Fibroblast of gingiva (primary cell): Measurements from ENCODE around the gene TMEM139.

Source experiments
- DNase-seq: peaks from one replicate; pipeline ENCODE4 v3.0.0-alpha.2; 2011; ENCODE audit warnings: low read depth

Gene TMEM139

GRCh38 chr7:143284591-143285469 is at the start of gene TMEM139:
TSS of gene TMEM139 (plus strand) at chr7:143284958. CDS start at chr7:143285958, 1,000 bp downstream.
- DNase-seq = no peak

DNA sequence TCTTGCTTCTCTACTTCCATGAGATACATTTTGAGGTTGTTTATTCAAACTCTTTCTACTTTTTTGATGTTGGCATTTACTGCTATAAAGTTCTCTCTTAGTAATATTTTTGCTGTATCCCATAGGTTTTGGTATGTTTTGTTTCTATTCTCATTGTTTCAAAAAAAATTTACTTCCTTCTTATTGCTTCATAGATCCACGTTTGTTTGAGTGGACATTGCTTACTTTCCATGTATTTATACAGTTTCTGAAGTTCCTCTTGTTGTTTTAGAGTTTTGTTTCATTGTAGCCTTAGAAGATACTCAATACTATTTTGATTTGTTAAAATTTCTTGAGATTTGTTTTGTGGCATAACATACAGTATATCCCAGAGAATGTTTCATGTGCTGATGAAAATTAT is 49.2 kb upstream of the TMEM139 start:
- no peak for DNase-seq

- DNase-seq = no peak
Observed at GRCh38 chr7:143236408-143236990, 48.3 kb upstream of the TMEM139 start.

DNA sequence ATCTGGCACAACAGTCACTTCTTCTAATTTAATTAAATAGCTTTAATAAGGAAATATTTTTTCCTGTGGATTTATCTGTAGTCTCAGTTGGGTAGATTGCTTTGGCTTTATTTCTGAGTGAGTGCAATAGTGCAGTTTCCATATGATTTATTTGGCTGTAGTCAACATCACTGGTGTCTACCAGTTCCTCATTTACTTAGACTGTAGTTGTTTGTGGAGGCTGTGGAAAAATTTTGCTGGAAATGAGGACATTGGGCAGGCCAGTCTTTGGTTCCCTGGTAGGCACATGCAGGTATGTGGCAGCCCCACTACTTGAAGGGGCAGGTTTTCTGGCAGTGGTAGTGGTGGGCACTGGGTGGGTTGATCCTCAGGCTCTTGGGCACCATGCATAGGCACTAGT is 47.4 kb upstream of the TMEM139 start:
- no peak for DNase-seq

DNA sequence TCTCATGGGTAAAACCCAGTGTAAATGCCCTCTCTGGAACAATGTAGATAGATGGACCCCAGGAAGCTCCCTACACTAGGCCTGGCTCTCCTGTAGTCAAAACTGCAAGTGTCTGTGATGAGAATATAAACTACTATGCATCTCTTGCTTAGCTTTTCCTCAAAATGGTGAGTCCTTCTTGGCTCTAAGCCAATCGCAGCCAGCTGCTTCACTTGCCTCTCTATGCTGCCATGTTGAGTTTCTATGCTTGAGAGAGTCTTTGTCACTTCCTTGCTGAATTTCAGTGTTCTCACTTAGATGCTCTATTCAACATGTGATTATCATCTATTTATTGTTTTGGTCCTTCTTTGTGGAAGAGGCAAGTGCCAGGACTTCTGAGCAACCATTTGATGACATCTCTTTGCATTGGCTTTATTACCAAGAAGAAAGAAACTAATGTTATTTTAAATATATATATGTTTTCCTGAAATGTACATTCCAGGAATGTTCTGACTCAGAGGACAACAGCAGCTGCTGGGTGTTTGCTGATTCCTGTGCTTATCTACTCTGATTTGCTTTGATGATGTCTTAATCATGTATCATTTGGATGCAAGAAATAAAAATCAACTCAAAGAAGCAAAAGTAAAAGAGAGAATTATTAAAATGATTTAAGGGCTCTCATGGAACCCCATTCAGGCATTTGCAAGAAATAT is 46.3 kb upstream of the TMEM139 start:
- no peak for DNase-seq

- peak; percentile 83 for DNase-seq
Observed at GRCh38 chr7:143239813-143240212, 44.9 kb upstream of the TMEM139 start.

- peak; percentile 82 for DNase-seq
Observed at GRCh38 chr7:143240291-143241168, 44.2 kb upstream of the TMEM139 start.

GRCh38 chr7:143242306-143242705 is 42.5 kb upstream of the TMEM139 start:
- DNase-seq = no peak

GRCh38 chr7:143243111-143243510 is 41.6 kb upstream of the TMEM139 start:
- no peak for DNase-seq

- no peak for DNase-seq
Observed at GRCh38 chr7:143243614-143244013, 41.1 kb upstream of the TMEM139 start.

DNA sequence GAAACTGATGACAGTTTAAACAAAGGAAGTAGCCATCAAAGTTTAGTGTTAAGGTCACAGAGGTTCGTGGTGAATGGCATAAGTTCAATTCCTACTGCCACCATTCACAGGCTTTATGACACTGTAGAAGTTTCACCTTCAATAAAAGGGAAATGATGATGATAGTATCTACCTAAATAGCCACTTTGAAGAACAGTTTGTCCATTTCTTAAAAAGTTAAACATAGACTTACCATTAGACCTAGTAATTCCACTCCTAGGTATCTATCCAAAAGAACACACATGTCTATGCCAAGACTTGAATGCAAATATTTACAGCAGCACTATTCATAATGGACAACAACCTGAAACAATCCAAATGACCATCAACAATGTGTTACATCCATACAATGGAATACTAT is 40.4 kb upstream of the TMEM139 start:
- no peak for DNase-seq

- DNase-seq = peak; percentile 57
Observed at GRCh38 chr7:143245123-143245522, 39.6 kb upstream of the TMEM139 start.

DNA sequence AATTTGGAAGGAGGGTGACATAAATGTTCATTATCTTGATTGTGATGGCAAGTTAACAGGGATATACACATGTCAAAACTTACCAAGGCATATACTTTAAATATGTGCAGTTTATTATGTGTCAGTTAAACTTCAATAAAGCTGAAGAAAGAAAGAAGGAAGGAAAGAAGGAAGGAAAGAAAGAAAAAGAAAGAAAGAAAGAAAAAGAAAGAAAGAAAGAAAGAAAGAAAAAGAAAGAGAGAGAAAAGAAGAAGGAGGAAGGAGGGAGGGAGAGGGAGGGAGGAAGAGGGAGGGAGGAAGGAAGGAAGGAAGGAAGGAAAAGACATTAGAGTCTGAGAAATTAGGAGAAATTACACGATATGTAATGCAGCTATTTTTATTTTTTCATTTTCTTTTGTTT is 37.4 kb upstream of the TMEM139 start:
- DNase-seq = no peak

DNA sequence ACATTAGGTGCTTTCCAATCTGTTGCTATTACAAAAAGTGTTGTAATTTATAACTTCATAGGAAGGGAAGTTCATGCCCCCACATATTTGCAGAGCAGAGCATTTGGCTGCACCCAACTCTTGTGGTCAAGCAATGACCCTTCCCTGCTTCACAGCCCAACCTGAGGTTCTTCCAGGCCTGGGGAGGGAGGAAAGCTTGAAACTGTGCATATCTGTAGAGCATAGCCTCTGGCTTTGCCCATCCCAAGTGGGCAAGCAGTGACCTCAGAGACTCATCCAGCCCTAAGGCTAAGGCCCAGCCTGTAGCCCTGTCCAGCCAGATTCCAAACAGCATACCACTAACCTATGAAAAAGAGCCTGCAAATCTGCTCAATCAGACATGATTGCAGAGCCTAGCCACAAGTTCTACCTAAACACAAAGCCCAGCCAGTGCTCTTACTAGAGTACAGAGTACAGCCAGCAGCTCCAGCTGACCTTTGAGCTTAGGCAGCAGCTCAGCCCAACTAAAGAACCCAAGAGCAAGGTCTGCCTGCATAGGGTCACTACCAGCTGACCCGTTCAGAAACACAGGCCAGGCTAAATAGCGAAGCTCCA is 35.9 kb upstream of the TMEM139 start:
- peak; percentile 59 for DNase-seq

DNA sequence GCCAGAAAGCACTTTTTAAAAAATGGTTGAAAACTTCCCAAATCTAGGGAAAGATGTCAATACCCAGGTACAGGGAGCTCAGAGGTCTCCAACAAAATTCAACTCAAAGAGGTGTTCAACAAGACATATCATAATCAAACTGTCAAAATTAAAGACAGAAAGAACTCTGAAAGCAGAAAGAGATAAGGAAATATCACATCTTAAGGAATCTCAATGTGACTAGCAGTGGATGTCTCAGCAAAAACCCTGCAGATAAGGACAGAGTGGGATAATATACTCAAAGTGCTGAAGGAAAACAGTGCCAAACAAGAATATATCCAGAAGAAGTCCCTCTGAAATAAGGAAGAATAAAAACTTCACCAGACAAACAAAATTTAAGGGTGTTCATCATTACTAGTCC is 34.6 kb upstream of the TMEM139 start:
- DNase-seq = no peak

DNA sequence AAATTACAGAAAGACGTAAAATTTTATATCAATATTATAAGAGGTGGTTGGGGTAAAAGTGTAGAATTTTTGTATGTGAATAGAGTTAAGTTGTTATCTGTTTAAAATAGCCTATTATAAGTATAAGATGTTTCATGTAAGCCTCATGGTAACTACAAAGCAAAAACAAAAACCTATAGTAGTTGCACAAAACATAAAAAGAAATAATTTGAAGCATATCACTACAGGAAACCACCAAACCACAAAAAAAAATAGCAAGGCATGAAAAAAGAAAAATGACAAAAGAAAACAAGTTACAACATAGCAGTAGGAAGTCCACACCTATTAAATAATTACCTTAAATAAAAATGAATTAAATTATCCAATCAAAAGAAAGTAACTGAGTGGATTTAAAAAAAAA is 33.9 kb upstream of the TMEM139 start:
- DNase-seq = no peak

DNA sequence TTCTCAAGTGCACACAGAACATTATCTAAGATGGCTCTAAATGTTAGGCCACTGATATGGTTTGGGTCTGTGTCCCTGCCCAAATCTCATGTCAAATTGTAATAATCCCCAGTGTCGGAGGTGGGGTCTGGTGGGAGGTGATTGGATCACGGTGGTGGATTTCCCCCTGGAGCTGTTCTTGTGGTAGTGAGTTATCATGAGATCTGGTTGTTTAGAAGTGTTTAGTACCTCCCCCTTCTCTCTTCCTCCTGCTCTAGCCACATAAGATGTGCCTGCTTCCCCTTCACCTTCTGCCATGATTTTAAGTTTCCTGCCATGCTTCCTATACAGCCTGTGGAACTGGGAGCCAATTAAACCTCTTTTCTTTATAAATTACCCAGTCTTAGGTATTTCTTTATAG is 32.8 kb upstream of the TMEM139 start:
- DNase-seq = no peak

GRCh38 chr7:143255564-143255963 is 29.2 kb upstream of the TMEM139 start:
- no peak for DNase-seq

GRCh38 chr7:143256325-143256724 is 28.4 kb upstream of the TMEM139 start:
- DNase-seq = no peak

DNA sequence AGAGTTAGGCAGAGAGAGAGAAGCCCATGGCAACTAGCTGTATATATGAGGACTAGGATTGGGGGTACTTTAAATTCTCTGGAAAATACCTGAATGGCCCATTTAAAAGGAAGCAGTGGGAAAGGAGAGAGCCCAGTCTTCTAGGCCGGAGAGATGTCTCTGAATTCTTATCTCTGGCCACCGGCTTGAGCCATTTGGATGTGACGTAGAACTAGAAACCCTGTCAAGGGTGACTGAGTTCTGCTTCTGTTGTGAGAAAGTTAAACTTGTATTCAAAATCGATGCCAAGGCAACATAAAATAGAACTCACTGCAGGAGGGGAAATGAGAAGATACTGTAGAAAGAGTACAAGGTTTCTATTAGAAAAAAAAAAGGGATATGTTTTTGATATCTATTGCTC is 27.8 kb upstream of the TMEM139 start:
- no peak for DNase-seq

GRCh38 chr7:143257501-143257900 is 27.3 kb upstream of the TMEM139 start:
- no peak for DNase-seq

GRCh38 chr7:143258831-143259230 is 25.9 kb upstream of the TMEM139 start:
- no peak for DNase-seq
